SK-N-SH treated with all-trans-retinoic acid at 6 μM for 48 hours (cell line): ENCODE measurements around the gene TBCD.
"Not testable (repeated sequence)": the region's sequence is repeated elsewhere in the genome, so short reads cannot be mapped to it uniquely, and the experiment has no call there.

ENCODE experiments used
- ATAC-seq: fragments of 200-7000 bp; cut with Tn5 transposase; 3 replicates; pipeline ENCODE4 v1.9.1; 2020; ENCODE audit warnings: mild to moderate bottlenecking, moderate library complexity
- ARNTL ChIP-seq: fragments of 450-650 bp; formaldehyde crosslinking; IDR thresholded peaks from 2 replicates; pipeline ENCODE4 v1.5.0; 2020; ENCODE audit warnings: low read depth, mild to moderate bottlenecking, moderate library complexity, borderline replicate concordance
- BACH2 ChIP-seq: fragments of 250-450 bp; sonication (Bioruptor Pico); IDR thresholded peaks from 2 replicates; pipeline ENCODE4 v1.9.0; 2021; ENCODE audit warnings: mild to moderate bottlenecking, borderline replicate concordance
- CSDC2 ChIP-seq: fragments of 250-450 bp; sonication (Bioruptor Pico); IDR thresholded peaks from 2 replicates; pipeline ENCODE4 v1.5.0; 2020; ENCODE audit warnings: mild to moderate bottlenecking, moderate library complexity
- CSRNP3 ChIP-seq: fragments of 250-450 bp; sonication (Bioruptor Pico); IDR thresholded peaks from 2 replicates; pipeline ENCODE4 v1.5.1; 2021; ENCODE audit warnings: mild to moderate bottlenecking, moderate library complexity
- ESRRG ChIP-seq: fragments of 250-450 bp; sonication (Bioruptor Pico); IDR thresholded peaks from 2 replicates; pipeline ENCODE4 v1.6.1; 2021; ENCODE audit warnings: mild to moderate bottlenecking
- GLIS3 ChIP-seq: fragments of 250-450 bp; sonication (Bioruptor Pico); IDR thresholded peaks from 2 replicates; pipeline ENCODE4 v1.5.0; 2020; ENCODE audit warnings: mild to moderate bottlenecking, moderate library complexity
- ISL1 ChIP-seq: fragments of 250-450 bp; sonication (Bioruptor Pico); IDR thresholded peaks from 2 replicates; pipeline ENCODE4 v2.1.2; 2022; ENCODE audit warnings: mild to moderate bottlenecking, moderate library complexity
- OSR1 ChIP-seq: fragments of 250-450 bp; sonication (Bioruptor Pico); IDR thresholded peaks from 2 replicates; pipeline ENCODE4 v1.8.0; 2022; ENCODE audit warnings: moderate library complexity, mild to moderate bottlenecking, inconsistent platforms
- PPARA ChIP-seq: fragments of 250-450 bp; sonication (Bioruptor Pico); IDR thresholded peaks from 2 replicates; pipeline ENCODE4 v1.5.0; 2020; ENCODE audit warnings: mild to moderate bottlenecking, borderline replicate concordance
- RARB ChIP-seq: fragments of 250-450 bp; sonication (Bioruptor Pico); IDR thresholded peaks from 2 replicates; pipeline ENCODE4 v1.8.0; 2021; ENCODE audit warnings: mild to moderate bottlenecking, moderate library complexity
- SNAI2 ChIP-seq: fragments of 250-450 bp; sonication (Bioruptor Pico); IDR thresholded peaks from 2 replicates; pipeline ENCODE4 v1.5.0; 2020; ENCODE audit warnings: mild to moderate bottlenecking, moderate library complexity
- TOX ChIP-seq: fragments of 250-450 bp; sonication (Bioruptor Pico); IDR thresholded peaks from 2 replicates; pipeline ENCODE4 v1.8.0; 2021; ENCODE audit warnings: mild to moderate bottlenecking, moderate library complexity, borderline replicate concordance
- ZC3H10 ChIP-seq: fragments of 250-450 bp; sonication (Bioruptor Pico); IDR thresholded peaks from 2 replicates; pipeline ENCODE4 v1.5.1; 2021; ENCODE audit warnings: mild to moderate bottlenecking, moderate library complexity
- ZFP3 ChIP-seq: fragments of 250-450 bp; sonication (Bioruptor Pico); IDR thresholded peaks from 2 replicates; pipeline ENCODE4 v1.5.0; 2020; ENCODE audit warnings: mild to moderate bottlenecking, moderate library complexity
- ZFP30 ChIP-seq: fragments of 450-650 bp; formaldehyde crosslinking; IDR thresholded peaks from 2 replicates; pipeline ENCODE4 v1.5.0; 2022; ENCODE audit warnings: mild to moderate bottlenecking, moderate library complexity
- ZNF565 ChIP-seq: fragments of 450-650 bp; formaldehyde crosslinking; conservative IDR thresholded peaks from 2 replicates; pipeline ENCODE4 v1.5.0; 2020; ENCODE audit warnings: low read depth, mild to moderate bottlenecking, moderate library complexity
- ZNF70 ChIP-seq: fragments of 450-650 bp; formaldehyde crosslinking; IDR thresholded peaks from 2 replicates; pipeline ENCODE4 v1.5.0; 2020; ENCODE audit warnings: mild to moderate bottlenecking, moderate library complexity
- TF ChIP-seq, protein P1 (sequence below): fragments of 250-450 bp; sonication (Bioruptor Pico); IDR thresholded peaks from 2 replicates; pipeline ENCODE4 v1.5.1; 2020; ENCODE audit warnings: low read depth, mild to moderate bottlenecking, moderate library complexity
- TF ChIP-seq, protein P2 (sequence below): fragments of 250-450 bp; sonication (Bioruptor Pico); IDR thresholded peaks from 2 replicates; pipeline ENCODE4 v1.8.0; 2021; ENCODE audit warnings: low read depth, mild to moderate bottlenecking, moderate library complexity, borderline replicate concordance

The TBCD gene

DNA sequence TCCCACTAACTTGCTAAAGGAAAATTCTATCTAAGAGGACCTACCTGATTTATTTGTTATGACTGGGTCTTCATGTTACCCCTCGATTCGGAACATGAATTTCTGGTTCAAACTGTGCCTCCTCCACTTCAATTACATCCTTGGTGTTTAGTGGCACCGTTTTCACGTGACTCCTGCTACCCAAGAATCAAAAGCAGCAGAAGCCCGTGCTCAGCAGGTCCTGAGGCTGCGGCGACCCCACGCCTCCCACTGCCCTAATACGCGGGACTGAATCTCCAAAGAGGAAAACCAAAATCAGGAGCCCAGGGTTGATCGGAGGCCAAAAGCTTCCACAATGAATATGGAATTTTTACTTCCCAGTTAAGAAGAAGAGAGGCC lies 233.6 kb downstream of the TBCD start:
- no peak for TF ChIP-seq ARNTL (CRISPR knock-in tag)
- TF ChIP-seq, protein P1, sequence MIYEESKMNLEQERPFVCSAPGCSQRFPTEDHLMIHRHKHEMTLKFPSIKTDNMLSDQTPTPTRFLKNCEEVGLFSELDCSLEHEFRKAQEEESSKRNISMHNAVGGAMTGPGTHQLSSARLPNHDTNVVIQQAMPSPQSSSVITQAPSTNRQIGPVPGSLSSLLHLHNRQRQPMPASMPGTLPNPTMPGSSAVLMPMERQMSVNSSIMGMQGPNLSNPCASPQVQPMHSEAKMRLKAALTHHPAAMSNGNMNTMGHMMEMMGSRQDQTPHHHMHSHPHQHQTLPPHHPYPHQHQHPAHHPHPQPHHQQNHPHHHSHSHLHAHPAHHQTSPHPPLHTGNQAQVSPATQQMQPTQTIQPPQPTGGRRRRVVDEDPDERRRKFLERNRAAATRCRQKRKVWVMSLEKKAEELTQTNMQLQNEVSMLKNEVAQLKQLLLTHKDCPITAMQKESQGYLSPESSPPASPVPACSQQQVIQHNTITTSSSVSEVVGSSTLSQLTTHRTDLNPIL (CRISPR knock-in tag), result no peak
- no peak for ATAC-seq

- peak; percentile 40; the same call in 2 of the 3 replicates for ATAC-seq
- TF ChIP-seq PPARA (CRISPR knock-in tag) (no peak), ZNF70 (CRISPR knock-in tag) (no peak), CSRNP3 (CRISPR knock-in tag) (no peak), ISL1 (CRISPR knock-in tag) (no peak), ESRRG (CRISPR knock-in tag) (no peak), ZFP30 (no peak), TOX (CRISPR knock-in tag) (no peak), OSR1 (CRISPR knock-in tag) (no peak), ZNF565 (CRISPR knock-in tag) (no peak), SNAI2 (CRISPR knock-in tag) (no peak), BACH2 (CRISPR knock-in tag) (no peak), RARB (CRISPR knock-in tag) (no peak), CSDC2 (CRISPR knock-in tag) (no peak), GLIS3 (CRISPR knock-in tag) (no peak), ZC3H10 (CRISPR knock-in tag) (no peak)
- TF ChIP-seq, protein P1 (CRISPR knock-in tag), result no peak
- TF ChIP-seq, protein P2, sequence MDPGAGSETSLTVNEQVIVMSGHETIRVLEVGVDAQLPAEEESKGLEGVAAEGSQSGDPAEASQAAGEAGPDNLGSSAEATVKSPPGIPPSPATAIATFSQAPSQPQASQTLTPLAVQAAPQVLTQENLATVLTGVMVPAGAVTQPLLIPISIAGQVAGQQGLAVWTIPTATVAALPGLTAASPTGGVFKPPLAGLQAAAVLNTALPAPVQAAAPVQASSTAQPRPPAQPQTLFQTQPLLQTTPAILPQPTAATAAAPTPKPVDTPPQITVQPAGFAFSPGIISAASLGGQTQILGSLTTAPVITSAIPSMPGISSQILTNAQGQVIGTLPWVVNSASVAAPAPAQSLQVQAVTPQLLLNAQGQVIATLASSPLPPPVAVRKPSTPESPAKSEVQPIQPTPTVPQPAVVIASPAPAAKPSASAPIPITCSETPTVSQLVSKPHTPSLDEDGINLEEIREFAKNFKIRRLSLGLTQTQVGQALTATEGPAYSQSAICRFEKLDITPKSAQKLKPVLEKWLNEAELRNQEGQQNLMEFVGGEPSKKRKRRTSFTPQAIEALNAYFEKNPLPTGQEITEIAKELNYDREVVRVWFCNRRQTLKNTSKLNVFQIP, result no peak
Observed at GRCh38 chr17:82985973-82986372, 234.1 kb downstream of the TBCD start.

GRCh38 chr17:82989051-82989450 lies 237.2 kb downstream of the TBCD start:
- not testable (repeated sequence) for ATAC-seq

DNA sequence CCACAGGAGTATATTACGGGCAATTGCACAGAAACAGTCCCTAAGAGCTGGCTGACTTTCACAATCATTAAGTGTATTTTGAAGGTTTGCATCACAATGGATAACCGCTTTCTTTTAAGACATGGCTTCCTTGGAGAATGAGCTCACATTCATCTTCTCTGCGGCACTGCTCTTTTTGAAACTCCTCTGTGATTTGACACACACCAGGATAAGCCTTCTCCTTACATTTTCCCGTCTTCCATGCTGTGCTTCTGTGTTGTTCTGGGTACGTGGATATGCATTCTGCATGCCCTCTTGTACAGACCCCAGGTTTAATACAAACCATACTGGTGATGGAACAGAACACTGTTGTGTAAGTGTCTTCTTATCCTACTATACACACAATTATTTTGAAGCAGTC lies 238.0 kb downstream of the TBCD start:
- ATAC-seq, result no peak
- no peak for TF ChIP-seq ESRRG (CRISPR knock-in tag)
- TF ChIP-seq BACH2 (CRISPR knock-in tag), result no peak
- TF ChIP-seq SNAI2 (CRISPR knock-in tag), result no peak
- TF ChIP-seq ZC3H10 (CRISPR knock-in tag), result no peak
- TF ChIP-seq, protein P1 (CRISPR knock-in tag), result no peak
- TF ChIP-seq ZNF565 (CRISPR knock-in tag), result no peak
- TF ChIP-seq PPARA (CRISPR knock-in tag), result no peak
- TF ChIP-seq CSRNP3 (CRISPR knock-in tag), result no peak
- no peak for TF ChIP-seq TOX (CRISPR knock-in tag)
- TF ChIP-seq ZFP3, result no peak
- TF ChIP-seq, protein P2, result no peak
- no peak for TF ChIP-seq ISL1 (CRISPR knock-in tag)
- TF ChIP-seq ZFP30, result no peak
- no peak for TF ChIP-seq GLIS3 (CRISPR knock-in tag)
- no peak for TF ChIP-seq OSR1 (CRISPR knock-in tag)
